GM12875 (cell line): Measurements from ENCODE around the gene KIF3A.

Source experiments
- H3K4me3 ChIP-seq: one replicate; pipeline ENCODE4 v1.5.1; 2011; ENCODE audit warnings: low read depth, low read length, control low read depth
- TF ChIP-seq, protein P1 (sequence below): IDR thresholded peaks from 2 replicates; pipeline ENCODE4 v1.5.1; 2011; ENCODE audit warnings: low read depth, mild to moderate bottlenecking, control low read depth, inconsistent platforms, low read length, moderate library complexity, borderline replicate concordance; ENCODE audit not compliant: insufficient read depth

The KIF3A gene

DNA sequence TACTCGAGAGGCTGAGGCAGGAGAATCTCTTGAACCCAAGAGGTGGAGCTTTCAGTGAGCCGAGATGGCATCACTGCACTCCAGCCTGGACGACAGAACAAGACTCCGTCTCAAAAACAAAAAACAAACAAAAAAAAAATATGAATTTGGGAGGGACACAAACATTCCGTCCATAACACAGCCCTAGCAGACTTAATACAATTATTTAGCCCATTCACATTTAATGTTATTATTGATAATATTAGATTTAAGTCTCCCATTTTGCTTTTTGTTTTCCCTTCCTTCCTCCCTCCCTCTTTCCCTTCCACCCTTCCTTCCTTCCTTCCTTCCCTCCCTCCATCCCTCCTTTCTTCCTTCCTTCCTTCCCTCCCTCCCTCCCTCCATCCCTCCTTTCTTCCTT lies 5.3 kb upstream of the KIF3A start:
- TF ChIP-seq, protein P1, sequence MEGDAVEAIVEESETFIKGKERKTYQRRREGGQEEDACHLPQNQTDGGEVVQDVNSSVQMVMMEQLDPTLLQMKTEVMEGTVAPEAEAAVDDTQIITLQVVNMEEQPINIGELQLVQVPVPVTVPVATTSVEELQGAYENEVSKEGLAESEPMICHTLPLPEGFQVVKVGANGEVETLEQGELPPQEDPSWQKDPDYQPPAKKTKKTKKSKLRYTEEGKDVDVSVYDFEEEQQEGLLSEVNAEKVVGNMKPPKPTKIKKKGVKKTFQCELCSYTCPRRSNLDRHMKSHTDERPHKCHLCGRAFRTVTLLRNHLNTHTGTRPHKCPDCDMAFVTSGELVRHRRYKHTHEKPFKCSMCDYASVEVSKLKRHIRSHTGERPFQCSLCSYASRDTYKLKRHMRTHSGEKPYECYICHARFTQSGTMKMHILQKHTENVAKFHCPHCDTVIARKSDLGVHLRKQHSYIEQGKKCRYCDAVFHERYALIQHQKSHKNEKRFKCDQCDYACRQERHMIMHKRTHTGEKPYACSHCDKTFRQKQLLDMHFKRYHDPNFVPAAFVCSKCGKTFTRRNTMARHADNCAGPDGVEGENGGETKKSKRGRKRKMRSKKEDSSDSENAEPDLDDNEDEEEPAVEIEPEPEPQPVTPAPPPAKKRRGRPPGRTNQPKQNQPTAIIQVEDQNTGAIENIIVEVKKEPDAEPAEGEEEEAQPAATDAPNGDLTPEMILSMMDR, result no peak
- H3K4me3 ChIP-seq, result no peak overlapping the region

DNA sequence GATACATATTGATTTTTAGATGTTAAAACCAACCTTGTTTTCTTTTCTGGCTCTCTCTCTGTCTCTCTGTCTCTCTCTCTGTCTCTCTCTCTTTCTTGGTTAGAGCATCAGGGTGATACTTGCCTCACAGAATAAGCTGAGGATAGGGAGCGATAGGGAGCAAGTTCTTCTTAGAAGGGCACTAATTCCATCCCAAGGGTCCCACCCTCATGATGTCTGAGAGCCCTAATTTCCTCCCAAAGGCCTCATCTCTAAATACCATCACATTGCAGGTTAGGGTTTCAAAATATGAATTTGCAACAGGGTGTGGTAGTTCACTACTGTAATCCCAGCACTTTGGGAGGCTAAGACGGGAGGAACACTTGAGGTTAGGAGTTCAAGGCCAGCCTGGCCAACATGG lies 4.8 kb upstream of the KIF3A start:
- TF ChIP-seq, protein P1, result no peak
- no peak overlapping the region for H3K4me3 ChIP-seq

DNA sequence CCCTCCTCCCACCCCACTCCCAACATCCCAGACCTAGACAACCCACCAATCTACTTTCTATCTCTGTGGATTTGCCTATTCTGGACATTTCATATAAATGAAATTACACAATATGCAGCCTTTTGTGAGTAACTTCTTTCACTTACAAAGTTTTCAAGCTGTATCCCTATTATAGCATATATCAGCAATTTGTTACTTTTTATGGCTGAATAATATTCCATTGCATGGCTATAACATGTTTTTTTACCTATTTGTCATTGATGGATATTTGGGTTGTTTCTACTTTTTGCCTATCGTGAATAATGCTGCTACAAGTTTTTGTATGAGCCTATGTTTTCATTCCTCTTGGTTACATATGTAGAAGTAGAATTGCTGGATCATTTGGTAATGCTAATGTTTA lies 1.9 kb upstream of the KIF3A start:
- TF ChIP-seq, protein P1, result no peak
- no peak overlapping the region for H3K4me3 ChIP-seq

DNA sequence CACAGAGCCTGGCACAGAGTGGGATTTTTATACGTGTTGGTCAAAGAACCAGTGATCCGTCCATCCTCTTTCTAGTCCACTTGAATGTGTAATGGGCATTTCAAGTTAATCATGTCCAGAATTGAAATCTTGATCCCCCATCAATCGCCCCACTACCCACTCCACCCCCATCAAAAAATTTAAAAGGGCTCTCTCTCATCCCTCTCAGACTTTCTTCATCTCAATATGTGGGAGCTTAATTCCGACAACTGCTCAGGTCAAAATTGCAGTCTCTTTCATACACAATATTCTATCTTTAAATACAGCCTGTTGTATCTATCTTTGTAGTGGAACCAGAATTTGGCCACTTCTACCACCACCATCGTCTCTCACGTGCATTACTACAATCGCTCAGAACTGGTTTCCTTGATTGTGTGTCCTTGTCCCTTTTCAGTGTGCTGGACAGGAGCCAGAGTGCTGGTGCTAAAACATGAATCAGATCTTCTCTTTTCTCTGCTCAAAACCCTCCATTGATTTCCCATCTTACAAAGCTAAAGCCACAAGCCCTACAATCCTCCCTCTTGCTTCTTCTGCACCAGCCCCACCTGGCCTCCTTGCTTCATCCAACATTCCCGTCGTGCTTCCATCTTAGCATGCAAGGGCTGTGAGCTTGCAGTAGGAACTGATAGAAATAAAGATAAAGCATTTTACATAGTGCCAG lies 786 bp upstream of the KIF3A start:
- no peak overlapping the region for H3K4me3 ChIP-seq
- TF ChIP-seq, protein P1, result no peak

- H3K4me3 ChIP-seq, result no peak overlapping the region
- TF ChIP-seq, protein P1, result no peak
These were observed 2.7 kb downstream of the KIF3A start for GRCh38 chr5:132734687-132735086.

- no peak overlapping the region for H3K4me3 ChIP-seq
- TF ChIP-seq, protein P1, result no peak
These were observed 3.7 kb downstream of the KIF3A start for GRCh38 chr5:132733499-132734148.

- TF ChIP-seq, protein P1, result no peak
- H3K4me3 ChIP-seq, result no peak overlapping the region
These were observed 7.5 kb downstream of the KIF3A start for GRCh38 chr5:132729896-132730295.
